ENCODE measurements around the gene RNF130. TPM values are rescaled to one million over a fixed set of nuclear protein-coding genes. Genes with fewer than 3 reads are reported as not detected.

The RNF130 gene, protein sequence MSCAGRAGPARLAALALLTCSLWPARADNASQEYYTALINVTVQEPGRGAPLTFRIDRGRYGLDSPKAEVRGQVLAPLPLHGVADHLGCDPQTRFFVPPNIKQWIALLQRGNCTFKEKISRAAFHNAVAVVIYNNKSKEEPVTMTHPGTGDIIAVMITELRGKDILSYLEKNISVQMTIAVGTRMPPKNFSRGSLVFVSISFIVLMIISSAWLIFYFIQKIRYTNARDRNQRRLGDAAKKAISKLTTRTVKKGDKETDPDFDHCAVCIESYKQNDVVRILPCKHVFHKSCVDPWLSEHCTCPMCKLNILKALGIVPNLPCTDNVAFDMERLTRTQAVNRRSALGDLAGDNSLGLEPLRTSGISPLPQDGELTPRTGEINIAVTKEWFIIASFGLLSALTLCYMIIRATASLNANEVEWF
- 10 to 100 TPM; 36.5 to 49.8 (median 43.2) TPM for polyA plus RNA-seq (ENCODE audit: insufficient read length in 10 of 10)
- long read RNA-seq, donor 1, full-length matches to known transcripts, result 22 of 37 reads
- long read RNA-seq, donor 1, partial matches to known transcripts, result 15 of 37 reads
- long read RNA-seq, donor 1, other reads (novel, unspliced or antisense), result 0 of 37 reads
- long read RNA-seq, donor 2, transcript RNF130-205 (9 exons, 2,263 nt), result major isoform, 16 of 17 reads
- long read RNA-seq, donor 2, partial matches to known transcripts, result 0 of 17 reads
- long read RNA-seq, donor 2, other reads (novel, unspliced or antisense), result 0 of 17 reads
- long read RNA-seq, donor 3, result 0 reads
- long read RNA-seq, donor 4, full-length matches to known transcripts, result 12 of 12 reads
- long read RNA-seq, donor 4, partial matches to known transcripts, result 0 of 12 reads
- long read RNA-seq, donor 4, other reads (novel, unspliced or antisense), result 0 of 12 reads
- long read RNA-seq, donor 5, transcript RNF130-205 (9 exons, 2,263 nt), result major isoform, 14 of 24 reads
- long read RNA-seq, donor 5, partial matches to known transcripts, result 5 of 24 reads
- long read RNA-seq, donor 5, other reads (novel, unspliced or antisense), result 0 of 24 reads
- long read RNA-seq, donor 6, full-length matches to known transcripts, result 20 of 26 reads
- long read RNA-seq, donor 6, partial matches to known transcripts, result 6 of 26 reads
- long read RNA-seq, donor 6, other reads (novel, unspliced or antisense), result 0 of 26 reads
- long read RNA-seq, donor 7, transcript RNF130-205 (9 exons, 2,263 nt), result major isoform, 12 of 13 reads
- long read RNA-seq, donor 7, partial matches to known transcripts, result 0 of 13 reads
- long read RNA-seq, donor 7, other reads (novel, unspliced or antisense), result 0 of 13 reads
- long read RNA-seq, donor 8, transcript RNF130-205 (9 exons, 2,263 nt), result major isoform, 13 of 25 reads
- long read RNA-seq, donor 8, partial matches to known transcripts, result 11 of 25 reads
- long read RNA-seq, donor 8, other reads (novel, unspliced or antisense), result 0 of 25 reads
- long read RNA-seq, donor 9, partial matches to known transcripts, result 0 of 2 reads
- long read RNA-seq, donor 9, other reads (novel, unspliced or antisense), result 0 of 2 reads

- peak; percentile 94 to 99 (median 96) for DNase-seq
These were observed at the start of gene RNF130 for GRCh38 chr5:180071531-180072255. RNF130 (minus strand) TSS chr5:180071759; CDS start chr5:180071702, 57 bp downstream.

DNA sequence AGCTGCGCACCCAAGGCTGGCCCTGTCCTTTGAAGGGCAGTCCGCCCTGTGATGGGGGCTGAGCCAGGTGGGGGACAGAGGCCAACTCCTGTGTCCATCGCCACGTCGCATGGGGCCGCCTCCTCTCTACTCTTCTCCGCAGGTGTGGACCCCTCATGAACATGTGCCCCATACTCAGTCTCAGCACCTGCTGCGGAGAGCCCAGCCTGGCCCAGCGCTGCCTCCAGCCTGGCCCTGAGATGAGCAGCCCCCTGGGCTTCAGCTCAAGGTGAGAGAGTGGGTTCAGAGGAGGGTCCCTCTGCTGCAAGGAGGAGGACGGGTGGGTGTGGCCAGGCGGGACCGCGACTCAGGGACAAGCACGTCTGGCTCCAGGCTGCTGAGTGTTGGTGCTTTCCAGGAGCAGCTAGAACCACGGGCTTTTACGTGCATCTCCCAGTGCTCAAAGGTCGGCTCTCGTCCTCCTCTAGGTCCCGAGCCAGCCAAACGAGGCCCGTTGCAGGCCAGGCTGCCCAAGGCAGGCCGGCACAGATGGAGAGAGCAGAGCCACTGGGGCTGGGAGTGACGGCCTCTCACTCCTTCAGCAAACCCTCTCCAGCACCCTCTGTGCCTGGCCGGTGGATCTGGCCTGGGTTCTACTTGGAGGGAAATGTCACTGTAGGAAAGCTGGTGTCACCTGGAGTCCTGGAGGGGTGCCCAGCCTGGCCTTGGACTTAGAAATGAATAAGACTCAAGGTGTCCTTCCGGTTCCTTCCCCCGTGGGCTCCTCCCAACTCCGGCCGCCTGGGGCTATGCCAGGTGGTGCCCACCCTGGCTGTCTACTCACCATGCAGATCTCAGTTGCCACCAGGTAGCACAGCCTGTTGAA, 48.9 kb upstream of the RNF130 start:
- no peak for DNase-seq

DNA sequence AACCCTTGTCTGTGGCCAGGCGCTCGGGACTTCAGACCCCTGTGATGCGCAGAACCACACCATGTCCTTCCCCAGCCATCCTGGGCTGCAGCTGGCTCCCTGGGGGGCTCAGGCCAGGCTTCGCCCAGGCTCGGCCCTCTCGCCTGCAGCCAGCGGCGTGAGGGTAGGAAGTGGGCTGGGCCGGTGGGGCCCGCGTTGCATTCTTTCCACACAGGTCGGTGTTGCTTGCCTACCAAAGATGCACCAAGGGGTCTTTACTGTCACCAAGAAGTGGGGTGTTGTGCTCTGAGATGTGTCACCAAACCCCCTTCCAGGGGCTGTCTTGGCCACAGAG, 48.3 kb upstream of the RNF130 start:
- no peak for DNase-seq

DNA sequence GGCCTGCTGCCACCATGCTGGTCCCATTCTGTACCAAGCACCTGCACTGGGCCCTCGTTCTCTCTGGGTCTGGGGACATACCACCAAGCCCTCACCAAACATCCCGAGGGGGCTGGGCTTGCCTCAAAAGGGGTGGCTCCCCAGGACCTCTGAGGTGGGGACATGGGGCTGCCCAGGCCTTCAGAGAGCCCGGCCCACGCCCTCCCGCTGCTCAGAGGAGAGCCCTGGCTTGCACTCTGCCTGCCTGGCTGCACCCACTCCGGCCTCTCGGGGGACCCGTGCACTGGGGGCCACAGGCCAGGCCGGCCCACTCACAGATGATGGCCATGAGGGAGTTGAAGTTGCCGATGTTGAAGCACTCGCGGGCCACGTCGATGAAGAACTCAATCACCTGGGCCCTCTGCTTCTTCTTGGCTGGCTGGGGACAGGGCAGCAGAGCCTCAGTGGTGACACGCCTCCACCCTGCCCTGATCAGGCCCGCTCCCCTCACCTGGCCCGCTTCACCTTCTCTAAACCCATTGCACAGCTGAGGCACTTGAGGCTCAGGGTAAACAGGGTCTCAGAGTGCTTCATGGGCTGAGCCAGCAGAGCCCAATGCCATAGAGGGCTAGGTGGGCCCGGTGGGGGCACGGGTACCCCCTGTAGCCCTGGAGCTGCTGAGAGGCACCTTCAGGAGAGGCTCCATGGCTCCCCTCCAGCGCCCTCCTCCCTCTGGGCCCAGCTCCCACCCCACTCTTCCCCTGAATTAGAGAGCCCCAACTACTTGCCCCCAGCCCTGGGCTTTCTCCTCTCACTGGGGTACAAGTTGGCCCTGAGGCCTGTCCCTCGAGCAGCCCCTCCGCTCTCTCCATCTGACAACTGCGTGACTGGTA, 47.7 kb upstream of the RNF130 start:
- no peak for DNase-seq

DNA sequence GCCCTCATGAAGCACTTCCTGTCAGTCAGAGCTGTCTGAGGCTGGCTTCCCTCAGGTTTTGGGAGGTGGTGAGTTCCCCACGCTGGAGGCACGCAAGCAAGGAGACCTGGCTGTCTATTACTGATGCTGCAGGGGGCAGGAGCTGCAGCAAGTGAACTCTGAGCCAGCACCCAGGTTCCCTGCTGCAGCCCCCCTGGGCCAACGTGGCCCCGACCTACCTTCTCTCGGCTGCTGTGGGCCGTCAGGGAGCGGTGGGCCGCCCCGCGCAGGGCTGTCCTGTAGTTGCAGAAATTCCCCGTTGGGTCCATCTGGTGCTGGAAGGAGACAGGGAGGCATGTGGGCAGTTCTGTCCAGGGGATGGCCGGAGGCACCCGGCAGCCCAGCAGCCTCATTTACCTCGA, 46.8 kb upstream of the RNF130 start:
- DNase-seq, result no peak

DNA sequence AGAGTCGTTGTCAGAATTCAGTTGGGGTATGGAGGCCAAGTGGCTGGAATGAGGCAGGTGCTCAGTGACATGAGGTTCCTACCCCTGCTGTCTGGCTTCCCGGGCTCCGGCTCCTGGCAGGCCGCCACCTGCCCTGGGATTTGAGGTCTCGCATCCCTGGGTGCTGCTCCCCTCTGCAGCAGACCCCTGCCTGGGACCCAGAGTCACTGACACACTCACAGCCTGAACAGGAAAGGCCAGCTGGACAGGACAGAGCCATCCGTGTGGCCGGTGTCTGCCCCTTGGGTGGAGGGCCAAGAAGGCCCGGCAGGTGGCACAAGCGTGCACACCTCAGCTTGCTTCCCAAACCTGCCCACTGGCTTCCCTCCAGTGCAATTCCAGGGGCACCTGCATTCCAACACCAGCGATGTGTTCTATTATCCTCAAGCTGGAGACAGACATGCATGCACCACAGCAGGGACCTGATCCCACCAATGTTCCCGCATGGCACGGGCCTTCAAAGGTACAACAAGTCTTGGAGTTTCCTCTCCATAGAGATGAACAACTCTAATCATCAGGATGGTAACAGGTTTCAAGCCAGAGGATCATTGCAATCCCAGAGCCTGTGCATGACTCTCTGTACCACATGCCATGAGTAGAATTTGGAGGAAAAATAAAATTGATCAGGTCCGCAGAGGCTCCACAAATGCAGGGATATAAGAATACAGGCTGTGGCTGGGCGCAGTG, 45.6 kb upstream of the RNF130 start:
- no peak for DNase-seq

DNA sequence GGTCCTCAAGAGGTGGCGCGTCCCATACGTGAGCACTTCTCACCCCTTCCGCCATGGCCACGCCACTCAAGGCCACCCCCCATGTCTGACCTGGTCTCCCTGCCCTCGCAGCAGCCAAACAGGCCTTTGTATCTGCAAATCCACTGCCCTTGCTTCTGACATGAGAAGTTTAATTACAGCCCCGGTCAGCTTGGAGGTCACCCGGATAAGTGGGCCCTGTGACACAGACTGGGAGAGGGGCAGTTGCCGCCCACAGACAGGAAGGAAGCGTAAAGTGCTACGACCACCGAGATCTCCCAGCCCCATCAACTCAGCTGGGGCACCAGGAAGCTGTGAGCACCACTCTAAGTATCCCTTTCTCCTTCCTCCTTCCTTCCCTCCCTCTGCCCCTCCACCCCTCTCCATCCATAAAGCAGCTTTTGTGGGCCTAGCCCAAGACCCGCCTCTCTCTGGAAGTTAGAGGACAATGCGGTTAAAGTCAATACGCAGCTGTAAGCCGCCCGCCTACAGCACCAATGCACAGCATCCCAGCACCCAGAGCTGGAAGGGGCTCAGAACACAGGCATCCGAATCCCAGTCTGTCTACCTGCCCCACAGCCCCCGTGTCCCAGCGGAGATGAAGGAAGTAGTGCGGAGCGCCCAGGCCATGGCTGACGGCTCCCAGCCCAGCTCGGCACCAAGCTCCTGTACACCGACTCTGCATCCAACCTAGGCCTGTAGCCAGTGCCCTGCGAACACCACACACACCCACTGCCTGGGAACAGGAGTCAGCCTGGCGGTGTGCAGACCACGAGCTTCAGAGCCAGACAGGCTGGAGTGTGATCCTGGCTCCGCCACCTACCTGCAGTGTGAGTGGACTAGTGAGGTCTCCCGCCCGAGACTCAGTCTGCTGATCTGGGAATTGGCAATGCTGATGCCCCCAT, 44.8 kb upstream of the RNF130 start:
- no peak for DNase-seq

DNA sequence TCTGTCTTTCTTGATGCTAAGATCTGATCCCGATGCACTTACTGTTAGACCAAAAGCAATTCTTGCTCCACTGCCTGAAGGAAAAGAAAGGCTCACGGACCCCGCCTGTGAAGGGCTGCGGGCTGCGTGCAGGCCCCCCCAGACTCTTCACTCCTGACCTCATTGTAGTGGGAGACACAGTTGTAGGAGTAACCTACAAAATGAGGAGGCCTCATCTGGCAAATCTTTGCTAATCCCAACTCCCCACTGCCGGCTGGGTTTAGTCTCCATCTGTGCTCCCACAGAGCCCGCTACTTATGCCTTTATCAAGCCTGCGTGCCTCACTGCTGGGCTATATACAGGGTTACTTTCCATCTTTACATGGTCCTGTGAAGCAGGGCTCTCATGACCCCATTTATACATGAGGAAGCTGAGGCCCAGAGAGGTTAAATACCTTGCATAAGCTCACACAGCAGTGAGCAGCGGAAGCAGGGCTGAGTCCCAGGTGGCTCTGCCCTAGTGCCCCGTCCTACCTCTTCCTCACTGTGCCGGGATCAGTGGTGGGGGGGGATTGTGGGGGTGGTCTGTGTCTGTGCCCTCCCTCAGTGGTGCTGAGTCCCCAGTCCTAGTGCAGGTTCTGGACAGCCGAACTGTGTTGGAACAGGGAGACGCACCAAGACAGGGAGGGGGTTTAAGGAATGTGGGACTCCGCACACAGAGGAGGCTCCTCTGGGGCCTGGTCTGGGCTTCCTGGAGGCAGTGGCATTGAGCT, 43.9 kb upstream of the RNF130 start:
- no peak for DNase-seq

DNA sequence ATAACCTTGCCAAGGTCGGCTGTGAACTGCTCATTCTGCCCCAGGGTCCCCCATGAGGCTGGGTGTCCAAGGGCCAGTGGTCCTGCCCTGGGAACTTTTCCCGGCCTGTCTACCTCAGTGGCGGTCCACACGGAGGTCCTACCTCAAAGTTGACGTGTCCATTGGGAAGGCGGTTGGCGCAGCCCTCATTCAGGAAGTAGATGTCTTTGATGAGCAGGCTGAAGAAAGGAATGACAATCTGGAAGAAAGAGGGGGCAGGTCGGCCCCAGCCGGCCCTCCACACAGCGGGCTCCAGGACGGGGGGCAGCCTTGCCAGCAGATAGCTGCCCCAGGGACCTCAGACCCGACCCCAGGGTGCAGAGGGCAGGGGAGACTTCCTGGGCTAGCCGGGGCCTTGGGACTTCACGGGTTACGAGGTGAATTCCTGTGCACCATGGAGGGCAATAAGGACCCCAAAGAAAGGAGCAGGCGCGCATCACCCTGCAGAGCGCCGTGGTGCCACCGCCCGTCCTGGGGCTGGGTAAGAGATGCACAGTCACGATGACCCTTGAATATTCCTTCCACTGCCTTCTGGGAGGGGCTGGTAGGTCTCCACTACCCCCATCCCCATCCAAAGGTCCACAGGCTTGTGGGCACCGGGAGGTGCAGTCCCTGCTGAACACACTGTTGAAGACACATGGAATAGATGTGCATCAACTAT, 42.9 kb upstream of the RNF130 start:
- no peak for DNase-seq

DNA sequence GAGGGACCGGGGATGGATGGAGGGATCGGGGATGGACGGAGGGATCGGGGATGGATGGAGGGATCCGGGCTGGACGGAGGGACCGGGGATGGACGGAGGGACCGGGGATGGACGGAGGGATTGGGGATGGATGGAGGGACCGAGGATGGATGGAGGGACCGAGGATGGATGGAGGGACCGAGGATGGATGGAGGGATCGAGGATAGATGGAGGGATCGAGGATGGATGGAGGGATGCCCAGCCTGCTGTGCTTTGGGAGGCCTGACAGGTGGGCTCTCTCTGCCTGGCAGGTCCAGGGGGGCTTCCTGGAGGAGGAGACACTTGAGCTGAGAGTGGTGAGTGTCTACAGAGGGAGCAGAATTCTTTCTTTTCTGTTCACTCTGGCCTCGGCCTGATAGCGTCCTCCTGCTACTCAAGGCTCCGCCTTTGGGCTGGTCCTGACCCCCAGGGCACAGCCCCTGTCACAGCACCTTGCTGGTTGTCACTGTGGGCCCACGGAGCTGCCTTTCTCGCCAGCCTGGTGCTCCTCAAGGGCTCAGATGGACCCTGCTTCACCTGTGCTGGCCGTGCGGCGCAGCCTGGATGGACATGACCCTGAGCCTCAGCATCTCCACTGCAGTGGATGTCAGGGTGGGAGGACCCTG, 42.2 kb upstream of the RNF130 start:
- no peak for DNase-seq

DNA sequence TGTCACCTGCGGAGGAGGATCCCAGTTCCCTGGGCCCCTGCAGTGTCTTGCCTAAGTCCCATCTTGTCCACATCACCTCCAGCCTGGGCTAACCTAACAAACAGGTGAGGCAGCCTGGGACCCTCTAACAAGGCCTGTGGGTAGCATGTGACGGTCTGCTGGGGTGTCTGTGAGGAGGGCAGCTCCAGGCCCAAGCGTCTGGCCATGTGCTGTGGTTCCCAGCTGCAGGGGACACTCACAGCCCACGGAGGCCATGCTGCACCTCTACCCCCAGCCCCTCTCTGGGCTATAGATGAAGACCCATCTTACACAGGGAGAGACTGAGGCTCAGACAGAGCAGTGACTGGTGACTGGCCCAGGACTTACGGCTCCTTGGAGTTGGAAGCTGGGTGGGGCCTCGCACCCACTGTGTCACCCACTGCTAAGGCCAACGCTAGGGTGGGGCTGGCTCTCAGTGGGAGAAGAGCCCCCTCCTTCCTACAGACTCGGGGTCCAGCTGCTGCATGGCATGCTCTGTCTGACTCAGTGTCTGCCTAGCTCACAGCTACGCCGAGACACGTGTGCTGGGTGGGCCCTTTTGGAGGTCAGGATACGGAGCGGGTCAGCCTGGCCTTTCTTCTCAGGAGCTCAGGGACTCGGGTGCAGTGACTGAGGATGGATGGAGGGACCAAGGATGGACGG, 40.8 kb upstream of the RNF130 start:
- no peak for DNase-seq

- no peak for DNase-seq
These were observed 39.9 kb upstream of the RNF130 start for GRCh38 chr5:180111273-180112002.

DNA sequence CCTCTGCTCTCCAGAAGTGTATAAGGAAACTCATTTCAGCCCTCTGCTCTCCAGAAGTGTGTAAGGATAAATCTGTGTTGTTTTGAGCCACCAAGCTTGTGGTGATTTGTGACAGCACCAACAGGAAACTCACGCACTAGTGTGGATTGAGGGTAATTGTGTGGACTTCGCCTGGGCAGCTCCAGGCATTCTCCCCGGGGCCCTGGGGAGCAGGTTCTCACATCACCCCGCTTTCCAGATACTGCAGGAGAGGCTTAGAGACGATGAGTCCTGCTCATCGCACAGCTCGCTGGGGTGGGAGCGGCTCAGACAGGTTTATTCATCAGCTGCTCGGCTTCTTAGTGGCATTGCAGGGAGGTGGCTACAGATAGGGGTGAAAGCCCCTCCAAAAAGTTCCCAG, 38.4 kb upstream of the RNF130 start:
- DNase-seq, result no peak

- no peak for DNase-seq
These were observed 35.4 kb upstream of the RNF130 start for GRCh38 chr5:180107005-180107404.
